Epithelial cell of esophagus (primary cell): ENCODE measurements around the gene SLC35G3.
"Not testable (repeated sequence)": the region's sequence is repeated elsewhere in the genome, so short reads cannot be mapped to it uniquely, and the experiment has no call there.

ENCODE experiments used
- DNase-seq: peaks from one replicate; pipeline ENCODE4 v3.0.0; 2010; ENCODE audit warnings: low read depth
- H3K4me3 ChIP-seq: 2 replicates; pipeline ENCODE4 v1.5.1; 2011; ENCODE audit warnings: mild to moderate bottlenecking, low read length, control low read depth
- CTCF ChIP-seq: IDR thresholded peaks from 2 replicates; pipeline ENCODE4 v1.5.1; 2011; ENCODE audit warnings: low read depth, mild to moderate bottlenecking, low read length, control low read depth, inconsistent platforms; ENCODE audit not compliant: insufficient read depth; ENCODE audit errors: missing control alignments

SLC35G3 gene

GRCh38 chr17:35210741-35211140, 16.5 kb upstream of the SLC35G3 start:
- no peak for TF ChIP-seq CTCF
- H3K4me3 ChIP-seq = no peak overlapping the region
- DNase-seq = no peak

GRCh38 chr17:35202582-35202981, 8.4 kb upstream of the SLC35G3 start:
- DNase-seq, H3K4me3 ChIP-seq: not testable (repeated sequence)

GRCh38 chr17:35195062-35195461, 869 bp upstream of the SLC35G3 start:
- H3K4me3 ChIP-seq, DNase-seq: not testable (repeated sequence)

- H3K4me3 ChIP-seq = no peak overlapping the region
- TF ChIP-seq CTCF = no peak
- no peak for DNase-seq
Observed at GRCh38 chr17:35192708-35193107, 1.5 kb downstream of the SLC35G3 start.

GRCh38 chr17:35191001-35191695, 3.0 kb downstream of the SLC35G3 start:
- DNase-seq = no peak
- no peak for TF ChIP-seq CTCF
- H3K4me3 ChIP-seq = no peak overlapping the region

- peak; percentile 75 for DNase-seq
- no peak overlapping the region for H3K4me3 ChIP-seq
- TF ChIP-seq CTCF = no peak
Observed at GRCh38 chr17:35189291-35189690, 4.9 kb downstream of the SLC35G3 start.

- H3K4me3 ChIP-seq = no peak overlapping the region
- no peak for TF ChIP-seq CTCF
- peak; percentile 78 for DNase-seq
Observed at GRCh38 chr17:35188111-35188510, 6.1 kb downstream of the SLC35G3 start.

- no peak for TF ChIP-seq CTCF
- H3K4me3 ChIP-seq = no peak overlapping the region
- no peak for DNase-seq
Observed at GRCh38 chr17:35187481-35187880, 6.7 kb downstream of the SLC35G3 start.
